Daoy (cell line): ENCODE measurements around the gene PAX8. TPM values are rescaled to one million over a fixed set of nuclear protein-coding genes. Genes with fewer than 3 reads are reported as not detected.

Source experiments
- DNase-seq: peaks from one replicate; pipeline ENCODE4 v3.0.0-alpha.2; 2015; ENCODE audit warnings: low read depth
- total RNA-seq: library from RNA; depleted of rRNA; stranded (reverse); fragments of >200 nt; shearing (Covaris generic); gene quantifications from 2 replicates; pipeline ENCODE4 v1.2.3, GENCODE V29; 2014

Gene PAX8
- total RNA-seq, 1 experiment from 2014 or later: 0.17 TPM

DNA sequence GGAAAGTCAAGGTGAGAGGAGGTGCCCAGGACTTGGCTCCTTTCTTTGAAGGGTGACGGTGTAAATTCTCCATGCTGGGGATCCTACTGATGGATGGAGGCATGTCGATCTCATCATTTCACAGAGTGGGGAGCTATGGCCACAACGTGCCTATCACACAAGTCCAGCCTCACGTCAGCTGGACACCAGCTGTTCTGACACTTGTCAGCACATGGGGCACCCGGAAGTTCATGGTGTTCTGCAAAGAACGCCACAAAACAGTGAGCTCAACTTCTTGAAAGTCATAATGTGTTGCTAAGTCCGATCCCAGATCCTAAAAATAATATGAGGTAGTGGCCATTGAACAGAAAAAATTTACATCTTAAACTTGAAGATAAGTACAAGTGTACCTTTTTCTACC lies 12.3 kb downstream of the PAX8 start:
- no peak for DNase-seq

DNA sequence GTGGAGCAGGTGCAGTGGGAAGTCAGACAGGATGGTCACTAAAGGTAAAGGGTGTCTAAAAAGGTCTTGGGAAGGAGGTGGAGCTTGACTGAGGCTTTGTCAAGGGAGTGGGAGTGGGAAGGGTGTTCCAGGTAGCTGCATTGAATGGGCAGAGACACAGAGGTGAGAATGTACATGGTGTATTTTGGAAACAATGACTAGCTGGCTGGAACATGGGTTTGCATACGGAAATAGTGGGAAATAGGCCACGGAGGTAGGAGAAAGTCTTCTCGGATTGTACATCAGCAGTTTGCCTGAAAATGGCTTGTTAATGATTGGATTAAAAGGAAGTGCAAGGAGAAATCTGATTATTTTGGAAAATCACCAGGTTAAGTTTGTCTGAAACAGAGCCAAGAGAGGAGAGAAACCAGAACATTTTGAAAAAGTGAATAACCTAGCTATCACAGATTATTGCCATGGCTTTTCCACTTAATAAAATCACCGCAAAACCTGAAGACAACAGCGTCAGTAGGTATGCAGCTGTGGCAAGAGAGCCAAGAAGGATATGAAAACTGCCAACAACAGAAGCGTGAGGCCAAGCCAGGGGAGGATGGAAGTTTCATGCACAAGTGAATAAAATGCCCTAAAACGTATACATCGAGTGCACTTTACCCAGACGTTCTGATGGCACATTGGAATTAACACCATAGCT lies 13.9 kb downstream of the PAX8 start:
- no peak for DNase-seq

DNA sequence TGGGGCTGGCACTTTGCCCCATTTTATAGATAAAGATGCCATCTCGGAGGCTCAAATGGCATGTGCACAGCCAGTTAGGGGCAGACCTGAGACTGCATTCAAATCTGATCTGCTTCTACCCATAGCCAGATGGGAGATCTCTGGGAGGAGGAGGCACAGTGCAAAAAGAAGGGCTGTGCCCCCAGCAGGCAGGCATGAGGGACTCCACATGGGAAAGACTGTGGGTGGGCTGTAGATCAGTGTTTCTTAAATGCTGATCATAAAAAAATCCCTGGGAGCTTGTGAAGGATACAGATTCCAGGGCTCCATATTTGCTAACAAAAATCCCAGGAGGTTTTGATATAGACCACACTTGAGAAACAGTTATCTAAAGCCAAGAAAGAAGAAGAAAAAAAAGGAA lies 15.2 kb downstream of the PAX8 start:
- no peak for DNase-seq

DNA sequence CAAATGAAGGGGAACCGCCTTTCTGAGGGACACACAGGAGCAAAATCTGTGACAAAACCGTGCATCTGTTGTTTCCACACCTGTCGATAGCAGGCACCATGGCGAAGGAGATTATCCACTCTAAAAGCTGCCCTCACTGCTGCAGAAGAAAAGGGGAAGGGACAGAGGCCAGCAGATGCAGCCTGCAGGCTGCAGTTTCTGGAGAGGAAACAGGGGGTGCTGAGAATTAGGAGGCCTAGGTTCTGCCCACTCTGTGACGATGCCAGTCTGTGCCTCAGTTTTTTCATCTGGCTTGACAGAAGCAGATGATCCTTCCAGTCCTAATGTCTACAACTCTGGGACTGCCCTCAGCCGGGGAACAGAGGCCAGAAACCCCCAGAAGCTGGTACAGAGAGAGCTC lies 17.7 kb downstream of the PAX8 start:
- no peak for DNase-seq

DNA sequence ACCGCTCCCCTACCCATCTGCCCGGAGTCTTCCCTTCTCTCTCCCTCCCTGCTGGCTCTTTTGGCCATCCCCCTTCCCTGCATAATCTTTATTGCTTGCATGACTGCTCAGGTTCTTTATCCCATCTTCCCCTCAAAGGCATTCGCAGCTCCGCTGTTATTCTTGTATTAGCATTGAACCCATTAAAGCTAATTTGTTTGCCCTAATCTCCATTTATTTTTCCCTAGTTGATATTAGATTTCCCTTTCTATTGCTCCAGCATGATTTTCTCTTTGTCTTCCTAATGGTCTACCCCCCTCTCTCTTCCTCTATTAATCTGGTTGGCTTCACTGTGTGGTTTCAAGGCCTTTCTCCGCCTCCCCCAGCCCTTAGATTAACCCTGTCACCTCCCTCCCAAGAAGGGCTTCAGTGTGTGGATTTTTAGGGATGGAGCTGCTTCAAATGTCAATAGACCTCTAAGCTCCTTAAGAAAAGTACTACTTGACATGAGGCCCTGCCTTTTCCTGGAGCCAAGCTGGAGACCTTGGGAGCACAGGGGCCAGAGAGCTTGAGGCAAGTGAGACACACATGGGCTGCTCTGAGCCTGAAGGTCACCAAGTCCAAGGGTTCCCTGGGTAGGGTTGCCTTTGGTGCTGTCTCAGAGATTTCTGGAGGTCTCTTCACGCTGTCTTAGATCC lies 20.1 kb downstream of the PAX8 start:
- no peak for DNase-seq

DNA sequence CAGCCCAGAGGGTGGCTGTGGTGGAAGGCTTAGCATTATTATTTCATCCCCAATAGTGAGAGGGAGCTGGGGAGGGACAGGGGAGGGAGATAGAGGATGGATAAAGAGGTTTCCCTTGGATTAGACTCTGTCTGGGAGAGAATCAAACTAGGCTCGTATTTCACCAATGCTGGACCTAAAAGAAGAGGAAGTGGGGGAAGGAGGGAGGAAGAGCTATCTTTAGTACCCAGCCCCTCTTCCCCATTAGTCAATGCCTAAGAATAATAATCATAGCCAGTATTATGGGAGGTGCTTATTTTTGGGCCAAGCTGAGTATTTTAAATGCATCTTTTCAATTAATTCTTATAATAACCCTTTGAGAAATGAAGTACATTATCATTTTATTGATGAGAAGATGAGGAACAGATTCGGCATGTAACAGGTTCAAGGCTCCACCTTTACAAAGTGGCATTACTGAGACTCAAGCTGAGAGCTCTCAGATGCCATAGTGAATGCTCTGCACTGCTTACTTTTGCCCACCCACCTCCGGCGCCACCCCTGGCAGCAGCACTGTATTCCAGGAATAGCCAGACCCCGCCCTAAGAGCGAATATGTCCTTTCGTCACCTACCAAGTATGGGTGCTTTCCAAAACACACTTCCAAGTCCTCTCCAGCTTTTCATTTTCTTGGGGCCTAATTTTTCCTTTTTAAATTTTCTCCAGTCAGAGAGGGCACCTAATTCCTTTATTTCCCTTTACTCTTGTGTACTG lies 21.0 kb downstream of the PAX8 start:
- DNase-seq: no peak

DNA sequence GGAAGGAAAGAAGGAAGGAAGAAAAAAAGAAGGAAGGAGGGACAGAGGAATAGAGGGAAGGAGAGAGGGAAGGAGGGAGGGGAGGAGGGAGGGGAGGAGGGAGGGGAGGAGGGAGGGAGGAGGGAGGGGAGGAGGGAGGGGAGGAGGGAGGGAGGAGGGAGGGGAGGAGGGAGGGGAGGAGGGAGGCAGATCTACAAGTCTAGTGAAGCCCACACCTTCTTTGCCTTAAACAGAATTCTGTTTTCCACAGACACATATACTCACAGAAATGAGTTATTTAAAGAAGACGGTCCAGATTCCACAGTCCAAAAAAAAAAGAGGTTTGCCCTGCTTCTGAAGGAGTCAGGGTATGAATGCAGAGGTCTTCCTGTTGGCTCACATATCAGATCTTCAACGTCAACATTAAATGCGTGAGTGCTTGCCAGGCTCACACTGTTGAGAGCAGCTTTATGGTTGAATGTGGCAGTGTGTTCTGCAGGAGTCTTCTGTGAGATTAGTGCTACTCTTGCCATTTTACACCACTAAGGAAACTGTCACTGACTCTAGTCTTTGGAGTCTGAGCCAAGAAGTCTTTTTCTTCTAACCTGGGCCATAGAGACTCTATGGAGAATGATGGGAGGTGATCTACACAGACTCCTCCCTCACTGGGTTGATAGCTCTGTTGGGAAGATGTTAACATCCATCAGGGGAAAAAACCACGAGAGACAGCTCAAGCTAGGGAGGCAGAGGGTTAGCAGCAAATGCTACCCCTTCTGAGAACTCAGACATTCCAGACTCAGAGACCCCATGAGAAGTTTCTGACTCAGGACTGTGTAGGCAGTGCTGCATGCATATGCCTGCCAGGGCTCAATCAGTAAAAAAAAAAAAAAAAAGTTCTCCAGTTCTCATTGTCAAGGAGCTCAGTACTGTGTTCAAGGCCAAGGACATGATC lies 23.3 kb downstream of the PAX8 start:
- DNase-seq: no peak

DNA sequence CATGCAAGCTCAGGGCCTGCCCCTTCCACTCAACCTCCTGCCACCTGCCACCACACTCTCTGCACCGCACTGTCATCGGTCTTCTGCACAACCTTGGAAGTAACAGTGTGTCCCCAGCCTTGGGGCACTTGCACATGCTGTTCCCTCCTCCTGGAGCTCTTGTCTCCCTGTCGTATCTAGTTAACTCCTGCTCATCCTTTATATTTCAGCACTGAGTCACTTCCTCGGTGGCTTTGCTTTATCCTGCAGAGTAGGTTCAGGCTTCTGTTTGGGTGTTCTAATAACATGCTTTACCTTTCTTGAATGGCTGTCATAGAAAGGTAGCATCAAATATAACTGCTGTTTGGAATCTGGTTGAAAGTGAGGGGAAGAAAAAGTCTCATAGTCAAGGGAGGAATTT lies 25.3 kb downstream of the PAX8 start:
- no peak for DNase-seq

DNA sequence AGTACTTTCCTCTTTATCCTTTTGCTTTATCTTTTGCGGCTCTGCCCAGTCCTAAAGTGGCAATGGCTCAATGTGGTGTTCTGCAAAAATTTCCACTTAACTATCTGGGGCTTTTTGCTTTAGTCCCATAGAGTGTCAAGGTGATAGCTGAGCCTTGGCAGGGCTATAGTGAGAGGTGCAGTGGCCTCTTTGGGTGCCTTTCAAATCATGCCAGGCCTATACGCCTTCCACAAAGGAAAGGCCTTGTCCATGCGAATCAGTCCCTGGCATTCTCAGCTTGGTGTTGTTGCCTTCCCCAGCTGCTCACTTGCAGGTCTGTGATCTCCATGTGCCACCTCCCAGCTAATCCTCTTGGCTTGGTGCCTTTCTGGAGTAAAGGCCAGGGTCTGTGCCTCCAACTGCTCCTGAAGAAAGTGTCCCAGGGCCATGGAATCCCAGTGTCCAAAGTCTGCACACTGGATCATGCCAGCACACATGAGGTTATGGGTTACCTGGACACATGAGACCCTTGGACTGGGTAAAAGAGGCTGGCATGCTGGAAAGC lies 26.6 kb downstream of the PAX8 start:
- DNase-seq: no peak

DNA sequence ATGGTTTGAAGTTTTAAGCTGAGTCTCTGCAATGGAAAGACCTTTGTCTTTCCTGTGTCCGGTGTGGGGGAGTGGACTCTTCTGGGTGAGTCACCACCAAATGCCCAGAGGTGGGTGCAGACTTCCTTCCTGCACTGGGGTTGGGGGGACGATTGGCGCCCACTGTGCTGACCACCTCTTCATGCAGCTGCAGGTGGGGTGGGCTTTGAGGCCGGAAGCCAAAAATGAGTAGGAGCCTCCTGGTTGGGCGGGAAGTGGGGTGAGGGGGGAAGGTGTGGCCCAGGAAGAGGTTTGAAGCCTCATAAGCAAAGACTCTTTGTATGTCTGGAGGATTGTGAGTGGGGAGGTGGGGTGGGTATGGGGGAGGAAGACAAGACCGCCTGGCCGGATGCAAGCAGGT lies 27.6 kb downstream of the PAX8 start:
- peak; percentile 12 for DNase-seq

DNA sequence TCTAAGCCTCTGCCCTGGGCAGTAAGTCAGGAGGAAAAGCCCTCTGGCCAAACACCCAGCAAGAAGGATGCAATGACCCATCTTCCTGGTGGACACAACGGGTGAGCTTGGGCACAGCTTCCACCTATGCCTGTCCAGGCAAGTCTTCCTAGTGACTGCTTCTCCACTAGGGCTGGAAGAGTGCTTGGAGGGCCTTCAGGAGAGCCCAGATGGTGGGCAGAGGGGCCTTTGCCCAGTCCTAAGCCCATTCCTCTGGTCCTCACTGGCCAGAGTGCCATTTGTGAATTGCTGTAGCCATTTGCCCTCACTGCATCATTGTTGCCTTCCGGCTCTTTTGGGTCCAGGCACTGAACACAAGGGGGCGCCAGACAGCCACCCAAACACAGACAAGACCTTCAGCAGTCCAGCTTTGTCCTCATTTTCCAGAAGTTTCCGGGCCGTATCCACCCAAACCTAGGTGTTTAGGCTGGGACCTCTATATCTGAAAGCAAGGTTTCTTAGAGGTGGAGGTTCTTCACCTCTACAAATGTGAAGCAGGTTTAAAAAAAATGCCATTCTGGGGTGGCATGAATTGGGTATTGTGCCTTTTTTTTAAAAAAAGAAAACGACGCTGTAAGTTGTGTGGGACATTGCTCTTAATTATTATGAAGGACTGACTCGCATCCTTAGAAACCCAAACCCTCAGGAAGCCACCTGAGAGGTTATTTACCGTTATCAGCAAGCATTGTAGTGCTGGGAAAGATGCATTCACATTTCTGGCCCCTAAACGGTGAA lies 29.5 kb downstream of the PAX8 start:
- DNase-seq: peak; percentile 82

DNA sequence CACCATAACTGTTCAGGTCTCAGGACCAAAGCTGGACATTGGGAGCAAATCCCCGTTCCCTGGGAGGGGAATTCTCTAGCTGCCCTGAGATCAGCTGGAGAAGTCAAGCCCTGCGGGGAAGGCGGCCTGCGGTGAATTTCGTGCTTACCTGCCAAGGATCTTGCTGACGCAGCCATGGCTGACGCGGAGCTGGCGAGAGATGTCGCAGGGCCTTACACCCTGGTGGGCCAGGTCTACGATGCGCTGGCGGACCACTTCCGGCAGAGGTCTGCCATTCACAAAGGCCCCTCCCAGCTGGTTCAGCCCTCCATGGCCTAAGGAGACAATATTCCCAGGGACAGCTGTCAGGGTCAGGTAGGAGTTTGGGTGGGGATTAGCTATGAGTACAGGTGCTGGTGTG lies 32.1 kb downstream of the PAX8 start:
- no peak for DNase-seq

DNA sequence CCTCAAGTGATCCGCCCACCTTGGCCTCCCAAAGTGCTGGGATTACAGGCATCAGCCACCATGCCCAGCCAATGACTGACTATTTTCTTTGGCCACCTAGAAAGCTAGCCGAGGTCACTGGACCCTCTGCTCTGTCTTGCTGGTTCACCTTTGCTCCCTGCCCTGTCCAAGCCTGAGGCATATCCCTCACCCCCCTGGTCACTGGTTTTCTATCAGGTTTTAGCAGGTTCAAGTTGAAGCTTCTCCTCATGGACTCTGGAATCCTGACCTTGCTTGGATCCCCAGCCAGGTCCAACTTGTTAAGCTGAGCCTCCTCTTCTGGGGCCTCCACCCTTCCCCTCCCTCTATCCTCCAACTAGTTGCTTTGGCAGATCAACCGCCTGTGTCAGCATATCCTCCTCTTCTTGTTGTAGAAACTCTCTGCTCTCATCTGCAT lies 33.4 kb downstream of the PAX8 start:
- DNase-seq: no peak

DNA sequence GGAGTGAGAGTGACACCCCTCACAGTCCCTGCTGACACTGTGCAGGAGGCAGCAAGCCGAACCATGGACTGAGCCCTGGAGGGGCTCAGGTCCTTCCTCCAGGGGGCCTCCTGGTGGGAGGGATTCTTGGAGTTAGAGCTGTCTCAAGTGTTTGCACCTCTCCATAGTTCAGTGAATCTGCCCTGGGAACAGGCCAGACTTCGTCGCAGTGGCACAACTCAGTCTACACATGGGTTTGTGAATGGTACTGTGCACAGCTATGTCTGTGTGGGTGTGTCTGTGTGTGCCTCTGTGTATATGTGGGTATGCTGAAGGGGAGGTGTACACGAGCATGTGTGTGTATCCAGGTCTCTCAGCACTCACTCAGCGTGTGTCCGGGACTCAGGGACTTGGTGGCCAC lies 36.4 kb downstream of the PAX8 start:
- DNase-seq: no peak

DNA sequence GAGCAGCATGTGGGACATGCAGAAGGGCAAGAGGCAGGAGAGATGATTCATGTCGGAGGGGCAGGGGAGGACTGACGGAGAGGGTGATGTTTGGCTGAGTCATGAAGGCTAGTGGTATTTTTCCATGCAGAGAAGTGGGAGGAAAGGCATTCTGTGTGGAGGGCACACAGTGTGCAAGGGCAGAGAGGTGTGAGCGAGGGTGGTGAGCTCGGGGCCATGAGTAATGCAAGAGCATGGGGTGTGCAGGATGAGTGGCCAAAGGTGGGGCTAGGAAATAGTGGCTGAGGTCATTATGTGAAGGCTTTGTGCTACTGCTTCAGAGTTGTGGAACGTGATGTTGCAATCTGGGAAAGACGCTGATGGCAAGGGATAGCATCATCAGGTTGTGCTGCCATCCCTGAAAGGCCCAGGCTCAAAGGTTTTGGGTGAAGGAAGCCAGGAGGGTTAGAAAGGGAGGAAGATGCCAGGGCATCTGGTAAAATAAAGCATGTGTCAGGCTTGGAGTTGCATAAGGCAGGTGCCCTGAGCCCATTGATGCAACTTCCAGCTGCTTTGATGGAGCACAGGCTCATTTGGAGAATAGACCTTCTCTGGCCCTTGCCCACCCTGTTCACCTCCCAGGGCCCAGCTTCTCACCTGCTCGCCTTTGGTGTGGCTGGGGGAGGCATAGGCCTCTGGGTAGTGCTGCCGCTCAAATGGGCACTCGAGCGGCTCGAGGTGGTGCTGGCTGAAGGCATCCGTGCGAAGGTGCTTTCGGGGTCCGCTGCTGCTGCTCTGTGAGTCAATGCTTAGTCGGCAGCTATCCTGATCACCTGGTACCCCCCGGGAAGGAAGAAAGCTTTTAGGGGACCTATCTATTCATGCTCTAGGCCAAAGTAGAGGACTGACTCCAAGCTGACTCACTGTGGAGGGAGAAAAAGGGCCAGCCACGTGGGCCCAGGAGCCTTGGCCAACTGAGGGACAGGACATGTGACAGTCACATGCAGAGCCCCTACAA lies 37.5 kb downstream of the PAX8 start:
- DNase-seq: peak; percentile 99

DNA sequence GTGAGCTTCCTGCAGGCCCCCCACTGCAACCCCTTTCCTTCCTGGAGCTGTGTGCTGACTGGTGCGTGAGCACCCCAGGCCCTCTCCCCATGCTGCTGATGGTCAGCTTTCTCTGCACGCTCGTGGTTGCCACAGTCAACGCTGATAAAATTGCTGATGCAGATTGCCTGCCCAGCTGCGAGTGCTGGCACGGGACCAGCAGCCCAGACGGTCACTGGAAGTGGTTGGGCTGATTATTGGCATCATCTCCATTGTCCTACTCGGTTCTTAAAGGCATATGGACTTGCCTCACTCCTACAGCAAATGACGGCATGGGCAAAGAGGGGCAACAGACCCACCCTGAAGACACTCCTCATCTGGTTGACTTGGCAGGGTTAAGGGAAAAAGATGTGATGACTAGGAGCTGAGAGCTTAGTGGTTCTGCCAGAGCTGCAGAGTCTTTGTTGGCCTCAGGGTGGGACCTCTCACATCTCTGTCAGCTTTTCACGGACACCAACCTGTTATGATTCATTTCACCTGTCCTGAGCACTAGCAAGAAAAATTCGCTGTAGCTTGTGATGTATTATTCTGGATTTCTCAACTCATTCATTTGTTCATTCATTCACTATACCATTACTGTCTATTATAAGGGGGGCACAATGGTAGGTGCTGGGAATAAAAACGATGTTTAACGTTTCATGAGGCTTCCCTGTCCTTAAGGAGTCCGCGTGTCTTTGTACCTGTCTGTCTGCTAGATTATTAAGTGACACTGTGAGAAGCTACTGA lies 38.4 kb downstream of the PAX8 start:
- DNase-seq: peak; percentile 81

DNA sequence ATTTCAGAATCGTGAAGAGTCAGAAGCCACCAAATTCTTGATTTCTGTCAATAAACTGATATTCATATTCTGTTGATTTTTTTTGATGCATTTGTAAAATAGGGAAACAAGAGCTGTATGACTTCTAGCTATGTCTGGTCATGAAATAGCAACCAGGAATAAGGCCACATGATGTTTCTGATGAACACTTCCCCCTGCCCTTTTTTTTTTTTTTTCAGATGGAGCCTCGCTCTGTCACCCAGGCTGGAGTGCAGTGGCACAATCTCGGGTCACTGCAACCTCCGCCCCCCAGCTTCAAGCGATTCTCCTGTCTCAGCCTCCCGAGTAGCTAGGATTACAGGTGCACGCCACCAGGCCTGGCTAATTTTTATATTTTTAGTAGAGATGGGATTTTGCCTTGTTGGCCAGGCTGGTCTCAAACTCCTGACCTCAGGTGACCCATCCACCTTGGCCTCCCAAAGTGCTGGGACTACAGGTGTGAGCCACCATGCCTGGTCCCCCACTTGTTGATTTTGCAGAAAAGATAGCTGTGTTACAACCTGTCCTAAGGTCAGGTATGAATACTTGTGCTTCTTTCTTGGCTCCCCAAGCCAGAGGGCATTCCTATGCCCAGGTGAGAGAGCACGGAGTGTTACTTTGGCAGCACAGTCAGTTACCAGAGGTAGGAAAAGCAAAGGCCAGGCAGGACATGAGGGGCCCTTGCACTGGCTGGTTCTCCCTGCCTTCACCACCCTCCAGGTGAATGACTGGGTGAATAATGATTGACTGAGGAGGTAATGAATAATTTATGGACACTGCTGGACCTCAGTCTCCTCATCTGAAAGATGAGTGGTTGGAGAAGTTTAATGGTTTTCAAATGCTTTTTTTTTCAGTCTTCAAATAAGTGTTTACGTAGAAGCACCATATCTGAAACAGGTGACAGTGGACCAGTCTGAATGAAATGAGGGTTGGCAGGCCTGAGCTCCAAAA lies 39.6 kb downstream of the PAX8 start:
- DNase-seq: no peak
